H1 (cell line): ENCODE data around the gene GTF2A1.

ENCODE experiments used
- CTCF ChIP-seq, 3 experiments: IDR thresholded peaks; 1 replicate in 2 of 3; 2 replicates in 1 of 3; pipeline versions ENCODE4 v1.5.1 to v1.6.1; 2011; ENCODE audit warnings: low read length in 3 of 3, mild to moderate bottlenecking in 3 of 3, inconsistent platforms in 2 of 3, low read depth in 1 of 3, moderate library complexity in 1 of 3; ENCODE audit not compliant: insufficient read depth in 1 of 3; ENCODE audit errors: control extremely low read depth in 1 of 3
- TAF1 ChIP-seq: IDR thresholded peaks from 2 replicates; pipeline ENCODE4 v1.6.1; 2011; ENCODE audit warnings: mild to moderate bottlenecking, low read depth, low read length
- TF ChIP-seq, protein P1 (sequence below): fragments of 300-600 bp; sonication (generic); IDR thresholded peaks from 2 replicates; pipeline ENCODE4 v1.7.1; 2012; ENCODE audit warnings: low read length, moderate library complexity, mild to moderate bottlenecking, inconsistent platforms; ENCODE audit not compliant: insufficient replicate concordance

DNA sequence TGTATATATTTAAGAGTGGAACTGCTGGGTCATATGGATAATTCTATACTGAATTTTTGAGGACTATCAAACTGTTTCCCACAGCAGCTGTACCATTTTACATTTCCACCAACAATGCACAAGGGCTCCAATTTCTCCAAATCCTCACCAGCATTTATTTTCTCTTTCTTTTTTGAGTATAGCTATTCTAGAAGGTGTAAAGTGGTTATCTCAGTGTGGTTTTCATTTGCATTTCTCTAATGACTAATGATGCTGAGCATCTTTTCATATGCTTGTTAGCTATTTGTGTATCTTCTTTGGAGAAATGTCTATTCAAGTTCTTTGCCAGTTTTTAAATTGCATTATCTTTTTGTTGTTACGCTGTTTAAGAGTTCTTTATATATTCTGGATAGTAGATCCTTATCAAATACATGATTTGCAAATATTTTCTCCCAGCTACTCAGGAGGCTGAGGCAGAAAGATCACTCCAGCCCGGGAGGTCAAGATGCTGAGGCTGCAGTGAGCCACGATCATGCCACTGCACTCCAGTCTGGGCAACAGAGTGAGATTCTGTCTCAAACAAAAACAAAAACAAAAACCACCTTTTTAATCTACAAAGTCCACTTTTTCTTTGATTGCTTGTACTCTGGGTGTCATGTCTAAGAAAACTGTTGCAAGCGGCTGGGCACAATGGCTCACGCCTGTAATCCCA lies 32.8 kb downstream of the GTF2A1 start:
- TF ChIP-seq, protein P1, sequence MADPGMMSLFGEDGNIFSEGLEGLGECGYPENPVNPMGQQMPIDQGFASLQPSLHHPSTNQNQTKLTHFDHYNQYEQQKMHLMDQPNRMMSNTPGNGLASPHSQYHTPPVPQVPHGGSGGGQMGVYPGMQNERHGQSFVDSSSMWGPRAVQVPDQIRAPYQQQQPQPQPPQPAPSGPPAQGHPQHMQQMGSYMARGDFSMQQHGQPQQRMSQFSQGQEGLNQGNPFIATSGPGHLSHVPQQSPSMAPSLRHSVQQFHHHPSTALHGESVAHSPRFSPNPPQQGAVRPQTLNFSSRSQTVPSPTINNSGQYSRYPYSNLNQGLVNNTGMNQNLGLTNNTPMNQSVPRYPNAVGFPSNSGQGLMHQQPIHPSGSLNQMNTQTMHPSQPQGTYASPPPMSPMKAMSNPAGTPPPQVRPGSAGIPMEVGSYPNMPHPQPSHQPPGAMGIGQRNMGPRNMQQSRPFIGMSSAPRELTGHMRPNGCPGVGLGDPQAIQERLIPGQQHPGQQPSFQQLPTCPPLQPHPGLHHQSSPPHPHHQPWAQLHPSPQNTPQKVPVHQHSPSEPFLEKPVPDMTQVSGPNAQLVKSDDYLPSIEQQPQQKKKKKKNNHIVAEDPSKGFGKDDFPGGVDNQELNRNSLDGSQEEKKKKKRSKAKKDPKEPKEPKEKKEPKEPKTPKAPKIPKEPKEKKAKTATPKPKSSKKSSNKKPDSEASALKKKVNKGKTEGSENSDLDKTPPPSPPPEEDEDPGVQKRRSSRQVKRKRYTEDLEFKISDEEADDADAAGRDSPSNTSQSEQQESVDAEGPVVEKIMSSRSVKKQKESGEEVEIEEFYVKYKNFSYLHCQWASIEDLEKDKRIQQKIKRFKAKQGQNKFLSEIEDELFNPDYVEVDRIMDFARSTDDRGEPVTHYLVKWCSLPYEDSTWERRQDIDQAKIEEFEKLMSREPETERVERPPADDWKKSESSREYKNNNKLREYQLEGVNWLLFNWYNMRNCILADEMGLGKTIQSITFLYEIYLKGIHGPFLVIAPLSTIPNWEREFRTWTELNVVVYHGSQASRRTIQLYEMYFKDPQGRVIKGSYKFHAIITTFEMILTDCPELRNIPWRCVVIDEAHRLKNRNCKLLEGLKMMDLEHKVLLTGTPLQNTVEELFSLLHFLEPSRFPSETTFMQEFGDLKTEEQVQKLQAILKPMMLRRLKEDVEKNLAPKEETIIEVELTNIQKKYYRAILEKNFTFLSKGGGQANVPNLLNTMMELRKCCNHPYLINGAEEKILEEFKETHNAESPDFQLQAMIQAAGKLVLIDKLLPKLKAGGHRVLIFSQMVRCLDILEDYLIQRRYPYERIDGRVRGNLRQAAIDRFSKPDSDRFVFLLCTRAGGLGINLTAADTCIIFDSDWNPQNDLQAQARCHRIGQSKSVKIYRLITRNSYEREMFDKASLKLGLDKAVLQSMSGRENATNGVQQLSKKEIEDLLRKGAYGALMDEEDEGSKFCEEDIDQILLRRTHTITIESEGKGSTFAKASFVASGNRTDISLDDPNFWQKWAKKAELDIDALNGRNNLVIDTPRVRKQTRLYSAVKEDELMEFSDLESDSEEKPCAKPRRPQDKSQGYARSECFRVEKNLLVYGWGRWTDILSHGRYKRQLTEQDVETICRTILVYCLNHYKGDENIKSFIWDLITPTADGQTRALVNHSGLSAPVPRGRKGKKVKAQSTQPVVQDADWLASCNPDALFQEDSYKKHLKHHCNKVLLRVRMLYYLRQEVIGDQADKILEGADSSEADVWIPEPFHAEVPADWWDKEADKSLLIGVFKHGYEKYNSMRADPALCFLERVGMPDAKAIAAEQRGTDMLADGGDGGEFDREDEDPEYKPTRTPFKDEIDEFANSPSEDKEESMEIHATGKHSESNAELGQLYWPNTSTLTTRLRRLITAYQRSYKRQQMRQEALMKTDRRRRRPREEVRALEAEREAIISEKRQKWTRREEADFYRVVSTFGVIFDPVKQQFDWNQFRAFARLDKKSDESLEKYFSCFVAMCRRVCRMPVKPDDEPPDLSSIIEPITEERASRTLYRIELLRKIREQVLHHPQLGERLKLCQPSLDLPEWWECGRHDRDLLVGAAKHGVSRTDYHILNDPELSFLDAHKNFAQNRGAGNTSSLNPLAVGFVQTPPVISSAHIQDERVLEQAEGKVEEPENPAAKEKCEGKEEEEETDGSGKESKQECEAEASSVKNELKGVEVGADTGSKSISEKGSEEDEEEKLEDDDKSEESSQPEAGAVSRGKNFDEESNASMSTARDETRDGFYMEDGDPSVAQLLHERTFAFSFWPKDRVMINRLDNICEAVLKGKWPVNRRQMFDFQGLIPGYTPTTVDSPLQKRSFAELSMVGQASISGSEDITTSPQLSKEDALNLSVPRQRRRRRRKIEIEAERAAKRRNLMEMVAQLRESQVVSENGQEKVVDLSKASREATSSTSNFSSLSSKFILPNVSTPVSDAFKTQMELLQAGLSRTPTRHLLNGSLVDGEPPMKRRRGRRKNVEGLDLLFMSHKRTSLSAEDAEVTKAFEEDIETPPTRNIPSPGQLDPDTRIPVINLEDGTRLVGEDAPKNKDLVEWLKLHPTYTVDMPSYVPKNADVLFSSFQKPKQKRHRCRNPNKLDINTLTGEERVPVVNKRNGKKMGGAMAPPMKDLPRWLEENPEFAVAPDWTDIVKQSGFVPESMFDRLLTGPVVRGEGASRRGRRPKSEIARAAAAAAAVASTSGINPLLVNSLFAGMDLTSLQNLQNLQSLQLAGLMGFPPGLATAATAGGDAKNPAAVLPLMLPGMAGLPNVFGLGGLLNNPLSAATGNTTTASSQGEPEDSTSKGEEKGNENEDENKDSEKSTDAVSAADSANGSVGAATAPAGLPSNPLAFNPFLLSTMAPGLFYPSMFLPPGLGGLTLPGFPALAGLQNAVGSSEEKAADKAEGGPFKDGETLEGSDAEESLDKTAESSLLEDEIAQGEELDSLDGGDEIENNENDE, result no peak
- TF ChIP-seq CTCF (IDR thresholded peaks at IDR 0.05; ENCODE audit: control extremely low read depth in 1 of 3, insufficient read depth in 1 of 3, low read depth in 1 of 3, low read length in 3 of 3), result no peak
- no peak for TF ChIP-seq TAF1
